Measurements from ENCODE around the gene LZTS2.
"Not testable (repeated sequence)": the region's sequence is repeated elsewhere in the genome, so short reads cannot be mapped to it uniquely, and the experiment has no call there.

The LZTS2 gene

DNA sequence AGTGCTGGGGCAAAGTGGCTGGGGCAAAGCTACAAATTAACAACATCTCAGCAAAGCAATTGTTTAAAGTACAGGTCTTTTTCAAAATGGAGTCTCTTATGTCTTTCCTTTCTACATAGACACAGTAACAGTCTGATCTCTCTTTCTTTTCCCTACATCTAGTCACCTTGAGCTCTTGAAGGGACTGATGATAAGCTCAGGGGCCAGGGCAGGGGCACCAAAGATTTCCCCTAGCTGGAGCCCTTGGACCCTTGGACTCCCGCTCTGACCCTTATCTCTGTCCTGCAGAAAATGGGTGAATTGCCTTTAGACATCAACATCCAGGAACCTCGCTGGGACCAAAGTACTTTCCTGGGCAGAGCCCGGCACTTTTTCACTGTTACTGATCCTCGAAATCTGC is 34.8 kb downstream of the LZTS2 start:
- not testable (repeated sequence) for DNase-seq

DNA sequence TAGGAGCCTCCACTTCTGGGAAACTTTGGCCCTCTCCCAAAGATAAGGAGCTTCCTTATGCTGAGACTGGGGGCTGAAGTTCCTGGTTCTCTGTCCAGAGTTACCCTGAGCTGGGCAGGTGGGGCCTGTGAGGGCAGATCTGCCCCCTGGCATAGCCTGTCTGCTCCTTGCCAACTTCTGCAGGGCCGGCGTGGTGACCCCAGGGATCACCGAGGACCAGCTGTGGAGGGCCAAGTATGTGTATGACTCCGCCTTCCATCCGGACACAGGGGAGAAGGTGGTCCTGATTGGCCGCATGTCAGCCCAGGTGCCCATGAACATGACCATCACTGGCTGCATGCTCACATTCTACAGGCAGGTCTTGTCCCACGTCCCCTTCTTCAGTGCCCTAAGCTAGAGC is 35.7 kb downstream of the LZTS2 start:
- DNase-seq = no peak

DNA sequence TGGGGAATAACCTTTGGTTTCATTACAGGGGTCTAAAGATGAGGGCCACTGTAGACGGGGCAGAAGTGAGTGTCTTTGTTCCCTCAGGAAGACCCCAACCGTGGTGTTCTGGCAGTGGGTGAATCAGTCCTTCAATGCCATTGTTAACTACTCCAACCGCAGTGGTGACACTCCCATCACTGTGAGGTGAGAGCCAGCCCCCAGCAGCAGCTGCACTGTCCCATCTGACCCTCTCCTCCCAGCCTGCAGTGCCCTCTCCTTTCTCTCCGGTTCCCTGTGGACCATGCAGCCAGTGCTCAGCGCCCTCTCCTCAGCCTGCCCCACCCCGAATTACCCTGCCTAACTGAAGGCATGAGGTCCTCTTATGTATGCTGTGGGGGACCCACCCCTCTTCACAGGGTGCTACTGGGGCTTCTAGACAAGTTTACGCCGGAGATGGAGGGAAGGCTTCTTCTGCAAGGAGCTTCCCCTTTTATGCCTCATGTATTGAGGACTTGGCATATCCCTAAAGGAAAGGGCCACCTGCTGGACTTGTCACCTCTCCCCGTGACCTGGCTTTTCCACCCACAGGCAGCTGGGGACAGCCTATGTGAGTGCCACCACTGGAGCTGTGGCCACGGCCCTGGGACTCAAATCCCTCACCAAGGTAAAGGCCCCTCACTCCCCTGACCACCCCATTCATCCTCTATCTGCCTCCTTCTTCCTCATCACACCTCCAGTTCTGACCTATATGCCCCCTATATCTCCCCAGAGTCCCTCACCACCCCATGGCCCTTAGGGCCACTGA is 36.5 kb downstream of the LZTS2 start:
- DNase-seq = no peak

DNA sequence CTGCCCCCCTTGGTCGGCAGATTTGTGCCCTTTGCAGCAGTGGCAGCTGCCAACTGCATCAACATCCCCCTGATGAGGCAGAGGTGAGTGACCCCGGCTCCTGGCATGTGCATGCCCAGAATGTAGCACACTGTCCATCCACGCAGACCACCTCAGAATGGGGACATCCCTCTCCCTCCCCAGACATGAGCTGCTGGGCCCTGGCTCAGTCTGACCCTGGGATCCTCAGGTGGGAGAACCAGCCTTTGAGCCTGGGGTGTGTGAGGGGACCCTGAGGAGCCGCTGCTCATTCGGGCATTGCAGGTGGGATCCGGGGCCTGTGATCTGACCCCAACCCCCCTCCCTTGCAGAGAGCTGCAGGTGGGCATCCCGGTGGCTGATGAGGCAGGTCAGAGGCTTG is 37.1 kb downstream of the LZTS2 start:
- no peak for DNase-seq

DNA sequence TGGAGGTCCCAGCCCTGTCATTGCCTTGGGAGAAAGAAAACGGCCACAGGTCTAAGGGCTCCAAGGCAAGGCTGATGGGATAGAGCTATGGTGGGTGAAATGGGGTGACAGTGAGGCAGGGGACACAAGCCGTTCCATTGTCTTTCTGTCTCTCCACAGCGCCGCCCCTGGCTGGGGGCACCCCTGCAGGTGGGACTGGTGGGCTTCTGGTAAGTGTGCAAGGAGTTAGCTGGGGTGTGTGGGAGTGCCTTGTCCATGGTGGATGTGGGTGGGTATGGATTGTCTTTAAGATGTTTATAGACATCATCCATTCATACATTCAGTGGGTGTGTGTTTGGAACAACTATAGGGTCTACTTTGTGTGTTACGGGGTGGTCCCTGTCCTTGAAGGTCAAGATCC is 38.9 kb downstream of the LZTS2 start:
- DNase-seq = no peak

DNA sequence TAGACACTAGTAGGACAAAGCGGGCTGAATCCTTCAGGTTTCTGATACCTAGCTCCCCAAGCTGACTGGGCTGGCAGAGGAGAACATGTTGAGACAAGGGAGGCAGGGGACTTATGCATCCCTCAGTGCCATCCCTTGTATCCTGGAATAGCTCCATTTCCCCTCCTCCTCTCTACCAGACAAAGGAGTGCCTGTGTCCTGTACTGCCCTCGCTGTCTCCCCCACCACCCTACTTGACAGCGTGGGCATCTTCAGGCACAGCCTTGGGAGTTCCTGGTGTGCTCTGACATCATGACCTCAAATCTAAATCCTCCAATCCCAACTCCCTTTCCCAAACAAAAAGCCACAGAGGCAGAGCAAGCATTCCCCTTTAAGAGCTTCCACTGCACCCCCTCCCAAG is 40.5 kb downstream of the LZTS2 start:
- DNase-seq = no peak

DNA sequence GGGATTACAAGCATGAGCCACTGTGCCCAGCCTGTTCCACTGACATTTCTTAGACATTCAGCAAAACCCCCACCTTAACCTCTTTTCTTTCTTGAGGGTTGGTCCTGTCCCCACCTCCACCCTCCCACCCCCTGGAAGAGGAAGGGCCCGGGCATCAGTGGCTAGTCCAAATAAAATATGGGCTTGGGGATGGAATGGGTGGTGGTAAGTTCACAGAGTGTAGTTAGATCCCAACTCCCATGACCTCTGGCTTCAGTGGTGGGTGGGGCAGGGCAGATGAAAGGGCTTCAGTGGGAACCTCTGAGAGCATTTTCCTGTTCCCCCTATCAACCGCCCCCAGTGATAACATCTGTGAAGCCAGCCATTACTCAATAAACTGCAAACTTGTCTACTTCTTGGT is 41.2 kb downstream of the LZTS2 start:
- no peak for DNase-seq

DNA sequence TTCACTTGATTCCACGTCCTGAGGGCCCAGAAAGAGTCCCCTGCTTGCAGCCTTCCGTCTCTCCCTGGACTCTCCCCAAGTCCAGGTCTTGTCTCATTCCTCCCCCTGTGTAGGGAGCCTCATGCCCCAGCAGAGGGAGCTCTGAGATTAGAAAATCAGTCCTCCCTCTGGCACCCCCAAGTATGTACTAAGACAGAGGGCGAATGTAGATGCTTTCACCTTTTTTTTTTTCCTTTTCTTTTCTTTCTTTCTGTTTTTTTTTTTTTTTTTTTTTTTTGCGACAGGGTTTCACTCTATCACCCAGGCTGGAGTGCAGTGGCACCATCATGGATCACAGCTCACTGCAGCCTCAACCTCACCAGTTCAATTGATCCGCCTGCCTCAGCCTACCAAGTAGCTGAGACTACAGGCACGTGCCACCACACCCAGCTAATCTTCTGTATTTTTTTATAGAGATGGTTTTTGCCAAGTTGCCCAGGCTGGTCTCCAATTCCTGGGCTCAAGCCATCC is 41.7 kb downstream of the LZTS2 start:
- peak; percentile 66 for DNase-seq

DNA sequence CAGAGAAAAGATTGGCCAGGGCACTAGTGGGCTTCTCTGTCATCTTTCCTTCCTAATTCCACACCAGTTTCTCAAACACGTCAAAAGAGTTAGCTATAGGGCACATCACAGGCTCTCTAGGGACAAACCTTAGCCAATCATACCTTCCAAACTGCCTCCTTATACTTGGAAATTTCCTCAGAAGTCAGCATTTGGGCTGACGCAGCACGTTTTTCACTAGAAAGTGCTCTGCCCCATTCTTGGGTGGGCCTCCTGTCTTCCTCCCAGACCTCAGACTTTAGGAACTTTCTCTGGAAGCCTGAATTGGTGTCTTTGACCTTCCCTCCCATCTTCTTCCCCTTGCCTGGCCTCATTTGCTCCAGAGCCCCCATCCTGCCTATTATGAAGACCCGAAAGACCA is 42.5 kb downstream of the LZTS2 start:
- DNase-seq = no peak

DNA sequence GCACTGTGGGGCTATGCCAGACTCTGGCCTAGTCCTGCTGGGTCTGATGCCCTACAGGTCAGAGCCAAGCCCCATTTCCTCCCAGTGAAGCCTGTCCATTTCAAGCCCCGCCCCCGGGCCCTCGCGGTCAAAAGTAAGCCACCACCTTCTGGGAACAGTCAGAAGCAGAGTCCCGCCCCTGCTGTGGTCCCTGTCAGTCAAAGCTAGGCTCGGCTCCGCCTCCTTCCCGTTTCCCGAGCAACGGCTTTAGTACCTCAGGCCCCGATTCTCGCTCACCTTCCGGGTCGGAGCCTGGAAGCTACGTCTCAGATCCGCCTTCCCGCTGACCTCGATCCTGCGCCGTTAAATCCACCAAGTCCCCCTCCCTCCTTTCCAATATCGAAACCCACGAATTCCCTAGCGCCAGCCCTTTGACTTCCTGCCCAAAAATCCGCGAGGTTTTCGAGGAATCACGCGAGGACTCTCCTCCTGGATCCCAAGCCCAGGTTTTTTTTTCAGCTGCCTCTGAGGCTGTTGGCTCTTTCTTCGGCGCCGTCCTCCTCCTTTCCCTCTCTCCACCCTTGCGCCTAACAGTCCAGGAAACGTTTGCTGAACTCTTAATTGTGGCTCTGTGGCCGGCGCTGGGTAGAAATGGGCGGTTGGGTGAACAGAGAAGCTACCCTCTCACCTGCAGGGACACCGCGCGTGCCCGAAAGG is 43.2 kb downstream of the LZTS2 start:
- peak; percentile 89 for DNase-seq

DNA sequence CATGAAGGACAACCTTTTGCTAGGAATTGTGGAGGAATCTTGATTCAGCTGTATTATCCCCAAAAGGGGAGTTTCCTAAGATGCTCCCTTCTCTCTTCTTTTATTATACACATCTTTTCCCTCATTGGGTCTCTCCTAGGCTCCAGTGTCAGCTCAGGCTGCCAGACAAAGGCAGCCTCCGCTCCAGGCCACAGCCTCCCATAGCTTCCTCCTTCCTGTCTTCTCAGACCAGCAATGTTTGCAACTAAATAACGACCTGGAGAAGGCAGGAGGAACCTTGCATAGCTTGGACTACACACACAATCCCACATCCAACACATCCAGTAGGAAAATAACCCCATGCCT is 43.7 kb downstream of the LZTS2 start:
- no peak for DNase-seq

DNA sequence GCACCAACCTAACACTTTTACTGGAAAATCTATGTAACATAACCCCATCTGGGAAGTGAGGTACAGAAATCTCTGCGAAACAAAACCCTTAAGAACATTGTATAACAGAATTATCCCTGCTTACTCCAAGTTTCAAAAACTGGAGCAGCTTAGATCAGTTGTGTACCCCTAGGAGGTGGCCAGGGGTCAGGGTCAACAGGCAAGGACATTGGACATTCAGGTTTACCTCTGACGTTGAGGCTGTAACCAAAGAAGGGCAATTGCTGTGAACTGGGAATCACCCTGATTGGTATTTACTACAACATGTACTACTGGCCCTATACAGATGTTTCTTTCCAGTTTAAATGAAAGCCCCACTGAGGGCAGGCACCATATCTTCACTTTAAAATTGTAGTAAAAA is 44.5 kb downstream of the LZTS2 start:
- DNase-seq = no peak

DNA sequence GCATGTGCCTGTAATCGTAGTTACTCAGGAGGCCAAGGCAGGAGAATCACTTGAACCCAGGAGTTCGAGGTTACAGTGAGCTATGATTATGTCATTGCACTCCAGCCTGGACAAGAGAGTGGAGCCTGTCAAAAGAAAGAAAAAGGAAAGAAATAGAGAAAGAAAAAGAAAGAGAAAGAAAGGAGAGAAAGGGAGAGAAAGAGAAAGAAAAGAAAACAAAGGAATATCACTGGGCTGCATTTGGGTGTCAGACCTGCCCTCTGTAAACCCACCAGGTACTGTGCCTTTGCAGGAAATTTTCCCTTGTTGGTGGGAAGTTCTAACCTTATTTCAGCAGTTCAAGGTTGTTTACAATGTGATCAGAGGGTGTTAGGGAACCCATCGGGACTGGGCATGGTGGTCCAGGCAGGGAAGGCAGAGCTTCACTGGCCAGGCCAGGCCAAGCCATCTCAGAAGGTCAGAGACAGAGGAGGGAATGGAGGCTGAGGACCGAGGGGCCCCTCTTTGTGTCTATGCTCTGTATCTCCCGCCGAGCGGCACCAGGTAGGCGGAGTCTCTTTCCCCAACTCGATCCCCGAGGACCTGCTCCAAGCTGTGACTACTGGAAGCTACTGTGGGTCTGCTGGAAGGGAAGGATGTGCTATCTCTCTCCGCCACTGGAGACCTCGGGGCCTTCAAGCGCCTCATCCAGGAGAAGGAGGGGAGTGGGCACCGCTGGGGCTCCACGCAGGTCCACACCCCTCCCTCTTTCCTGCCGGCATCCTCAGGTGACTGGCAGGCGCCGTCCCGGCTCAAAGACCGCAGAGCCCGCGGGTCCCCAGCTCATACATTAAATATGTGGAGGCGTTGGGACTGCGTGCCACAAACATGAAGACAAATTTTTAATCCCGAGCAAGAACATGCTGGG is 47.0 kb downstream of the LZTS2 start:
- no peak for DNase-seq

DNA sequence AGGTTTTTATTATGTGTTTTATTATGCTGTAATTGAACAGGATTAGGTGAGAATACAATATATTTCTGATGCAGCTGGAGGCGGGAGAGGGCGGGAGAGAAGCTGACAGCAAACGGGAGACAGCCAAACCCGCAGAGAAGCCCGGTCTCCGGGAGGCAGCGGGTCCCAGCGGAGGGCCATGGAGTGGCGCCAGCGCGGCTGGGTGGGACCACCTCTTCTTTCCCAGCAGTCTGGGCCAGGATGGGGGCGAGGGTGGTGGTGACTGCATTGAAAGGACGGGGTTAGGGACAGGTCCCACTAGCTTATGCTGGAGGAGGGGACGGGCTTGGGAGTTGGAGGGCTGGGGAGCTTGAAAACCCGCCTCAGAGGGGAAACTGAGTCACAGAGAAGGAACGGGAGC is 47.7 kb downstream of the LZTS2 start:
- DNase-seq = no peak

DNA sequence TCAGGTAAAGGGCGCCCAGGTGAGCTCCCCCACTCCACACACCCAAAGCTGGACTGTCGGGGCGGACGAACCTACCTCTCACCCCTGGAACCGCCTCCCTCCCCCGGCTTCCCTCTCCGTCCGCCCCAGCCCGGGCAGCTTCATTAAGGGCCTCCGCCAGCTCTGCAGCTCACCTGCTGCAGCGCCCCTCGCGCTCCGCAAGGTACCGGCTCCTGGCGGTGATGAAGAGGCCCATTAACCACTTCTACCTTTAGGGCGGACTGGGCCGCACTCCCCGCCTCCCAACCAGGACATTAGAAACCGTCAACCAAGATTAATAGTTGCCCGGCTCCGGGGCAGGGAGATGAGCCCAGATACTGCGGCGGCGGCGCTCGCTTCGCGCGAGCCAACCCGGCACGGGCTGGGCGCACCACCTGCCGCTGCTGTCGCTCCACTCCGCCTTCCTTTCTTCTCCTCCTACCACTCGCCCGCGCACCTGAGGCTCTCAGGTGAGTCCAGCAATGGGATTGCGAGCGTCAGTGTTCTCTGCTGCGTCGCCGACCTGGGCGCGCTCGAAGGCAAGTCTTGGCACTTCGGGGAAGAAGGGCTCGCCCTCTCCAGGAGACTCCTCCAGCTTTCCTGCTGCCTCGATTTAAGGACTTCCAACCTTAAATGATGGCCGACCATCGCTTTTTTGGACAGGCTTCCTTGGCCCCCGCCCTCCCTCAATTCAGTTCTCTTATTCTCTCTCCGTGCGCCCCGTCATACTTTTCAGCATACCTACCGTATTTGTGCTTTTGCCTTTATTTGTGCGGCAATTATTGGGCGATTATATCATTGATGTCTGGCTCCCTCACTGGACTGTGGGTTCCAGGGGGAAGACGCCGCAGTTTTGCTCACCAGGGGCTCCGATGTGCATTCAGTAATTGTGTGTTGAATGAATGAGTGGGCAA is 48.6 kb downstream of the LZTS2 start:
- peak; percentile 71 for DNase-seq

DNA sequence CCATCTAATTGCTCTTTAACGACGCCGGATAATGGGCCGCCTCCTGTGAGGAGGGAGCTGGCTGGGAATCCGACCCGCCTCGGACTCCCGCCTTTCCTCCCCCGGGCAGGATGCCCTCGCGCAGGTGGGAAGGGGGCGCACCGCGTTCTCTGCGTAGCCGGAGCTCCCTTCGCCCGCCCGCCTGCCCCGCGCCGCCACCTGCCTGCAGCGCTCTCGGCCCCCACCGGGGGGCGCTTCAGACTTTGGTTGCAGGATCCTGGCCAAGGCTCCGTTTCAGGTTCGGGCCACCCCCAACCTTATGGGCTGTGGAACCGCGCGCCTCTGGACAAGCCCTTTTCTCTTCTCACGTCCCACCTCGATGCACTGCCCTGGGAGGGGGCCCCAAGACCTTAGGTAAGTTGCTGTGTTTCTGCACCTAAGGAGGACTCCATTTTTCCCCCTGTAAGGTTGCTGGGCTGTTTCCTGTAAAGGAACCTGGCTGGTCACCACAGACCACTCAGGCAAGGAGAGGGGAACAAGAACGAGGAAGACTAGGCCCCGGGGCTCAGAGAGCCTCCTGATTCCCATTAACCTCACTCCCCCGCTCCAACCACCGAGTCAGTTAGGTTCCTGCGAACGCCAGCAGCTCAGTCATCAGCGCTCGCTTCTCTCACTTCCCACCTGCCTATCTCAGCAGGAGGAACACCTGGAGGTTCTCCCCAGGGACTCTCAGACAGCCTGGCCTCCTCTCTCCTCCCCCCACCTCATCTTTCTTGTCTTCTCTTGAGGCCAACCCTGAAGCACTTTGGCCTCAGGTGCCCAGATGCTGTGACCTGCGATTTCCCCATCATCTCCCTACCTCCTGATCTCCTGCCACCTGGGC is 50.8 kb downstream of the LZTS2 start:
- DNase-seq = peak; percentile 66

DNA sequence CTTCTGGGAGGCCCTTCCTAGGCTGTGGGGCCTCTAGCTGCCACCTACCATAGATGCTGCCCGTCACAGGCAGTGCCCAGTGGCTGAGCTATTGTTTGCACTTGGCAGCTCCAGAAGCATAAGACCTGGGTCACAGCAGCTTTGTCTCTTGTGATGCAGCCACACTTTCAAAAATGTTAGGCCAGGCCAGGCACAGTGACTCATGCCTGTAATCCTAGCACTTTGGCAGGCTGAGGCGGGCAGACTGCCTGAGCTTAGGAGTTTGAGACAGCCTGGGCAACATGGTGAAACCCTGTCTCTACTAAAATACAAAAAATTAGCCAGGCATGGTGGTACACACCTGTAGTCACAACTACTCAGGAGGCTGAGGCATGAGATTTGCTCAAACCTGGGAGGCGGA is 52.7 kb downstream of the LZTS2 start:
- no peak for DNase-seq

DNA sequence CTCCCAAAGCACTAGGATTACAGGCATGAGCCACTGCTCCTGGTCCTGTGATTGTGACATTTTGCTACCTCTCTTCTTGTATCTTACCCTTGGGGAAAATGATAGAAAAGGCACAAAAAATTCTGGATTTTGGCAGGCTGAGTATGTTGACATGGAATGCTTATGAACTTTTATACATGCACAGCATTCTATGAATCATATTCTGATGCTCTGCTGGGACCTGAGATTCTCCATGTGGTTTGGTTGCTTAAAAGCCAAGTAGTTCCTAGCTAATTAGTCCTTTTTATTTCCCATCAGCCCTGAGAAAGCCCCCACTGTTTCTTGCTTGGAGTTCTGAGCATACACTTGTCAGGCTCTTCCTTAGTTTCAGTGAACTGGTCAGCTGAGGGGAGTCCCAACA is 53.9 kb downstream of the LZTS2 start:
- no peak for DNase-seq

DNA sequence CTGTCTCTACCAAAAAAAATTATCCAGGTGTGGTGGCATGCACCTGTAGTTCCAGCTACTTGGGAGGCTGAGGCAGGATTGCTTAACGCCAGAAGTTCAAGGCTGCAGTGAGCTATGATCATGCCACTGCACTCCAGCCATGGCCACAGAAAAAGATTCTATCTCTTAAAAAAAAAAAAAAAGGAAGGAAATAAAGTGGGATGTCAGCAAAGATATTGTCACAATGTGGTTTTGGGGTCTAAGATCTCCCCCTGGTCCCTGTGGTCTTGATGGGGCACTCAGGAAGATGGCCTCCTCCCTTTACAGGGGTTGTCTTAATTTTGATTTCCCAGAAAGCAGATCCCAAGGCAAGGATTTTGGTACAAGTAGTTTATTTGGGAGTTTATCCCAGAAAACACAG is 54.7 kb downstream of the LZTS2 start:
- DNase-seq = no peak

DNA sequence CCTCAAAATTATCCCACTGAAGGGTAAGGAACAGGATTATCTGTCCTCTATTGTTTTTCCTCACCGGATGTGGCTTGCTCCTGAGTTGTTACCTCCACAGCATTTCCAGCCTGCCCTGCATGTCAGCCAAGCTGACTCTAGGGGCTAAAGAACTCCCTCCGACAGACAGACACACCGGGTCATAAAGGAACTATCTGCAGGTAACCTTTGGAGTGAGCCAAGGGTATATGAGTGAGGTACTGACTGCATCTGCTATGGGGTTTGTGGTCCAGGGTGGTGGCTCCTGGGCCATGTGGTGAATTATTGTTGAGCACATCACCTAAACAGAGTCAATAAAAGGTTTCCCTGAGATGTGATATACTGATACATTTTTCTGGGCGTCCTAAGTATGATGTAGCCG is 55.3 kb downstream of the LZTS2 start:
- DNase-seq = no peak

DNA sequence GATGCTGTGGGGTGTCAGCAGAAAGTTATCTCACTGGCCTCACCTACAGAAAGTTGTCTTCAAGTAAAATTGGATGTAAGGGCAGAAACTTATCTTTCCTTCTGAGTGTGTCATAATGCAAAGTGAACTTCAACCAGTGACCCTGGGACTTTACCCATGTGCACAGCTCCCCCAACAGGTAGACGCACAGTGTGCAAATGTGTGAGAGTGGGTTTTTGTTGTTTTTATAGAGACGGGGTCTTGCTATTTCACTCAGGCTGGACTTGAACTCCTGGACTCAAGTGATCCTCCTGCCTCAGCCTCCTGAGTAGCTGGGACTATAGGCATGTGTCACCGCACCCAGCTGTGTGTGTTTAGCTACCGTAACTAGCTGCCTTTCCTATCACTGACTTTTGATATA is 55.8 kb downstream of the LZTS2 start:
- DNase-seq = no peak

Measured in NCI-H345 (cell line).